Endothelial cell of umbilical vein (primary cell): ENCODE results near the gene COA4. TPM values are rescaled to one million over a fixed set of nuclear protein-coding genes. Genes with fewer than 3 reads are reported as not detected.

Experiments
- BruUV-seq: library from RNA; stranded (reverse); fragments of 400-500 nt; replicated peaks from 2 replicates; lab custom pipeline; 2021; lab: Mats Ljungman, UMichigan
- CTCF ChIA-PET: fragments of 300-600, 350-600 bp; sonication (Branson Sonifier 250); formaldehyde crosslinking; loops from one replicate; lab custom pipeline; 2021; ENCODE audit warnings: antibody characterized with exemption, inconsistent platforms; lab: Charles Lee
- POLR2A ChIA-PET: fragments of 300-600, 350-600 bp; sonication (Branson Sonifier 250); formaldehyde crosslinking; loops from one replicate; lab custom pipeline; 2021; ENCODE audit warnings: antibody characterized with exemption, inconsistent platforms; lab: Charles Lee
- DNase-seq: peaks from one replicate; pipeline ENCODE4 v3.0.0-alpha.2; 2011; ENCODE audit warnings: low read depth, low spot score
- FAIRE-seq: peaks from 2 replicates; lab custom pipeline; 2011; peaks lifted over from hg19 to GRCh38; lab: Jason Lieb, UNC
- H2AFZ ChIP-seq: 2 replicates; pipeline ENCODE4 v1.6.0; 2012; ENCODE audit warnings: low read depth, low read length, control low read depth, inconsistent platforms
- H3K27ac ChIP-seq: 2 replicates; pipeline ENCODE4 v1.5.1; 2011; ENCODE audit warnings: low read depth, mild to moderate bottlenecking, control low read depth, low read length, moderate library complexity; ENCODE audit not compliant: insufficient read depth
- H3K27me3 ChIP-seq, 2 experiments: 2 replicates each; pipeline versions ENCODE4 v1.6.0 to v1.6.1; 2011; ENCODE audit warnings: low read length in 2 of 2, mixed read lengths in 1 of 2; ENCODE audit not compliant: control insufficient read depth in 2 of 2, insufficient read depth in 2 of 2
- H3K36me3 ChIP-seq, 2 experiments: 2 replicates in 1 of 2; 3 replicates in 1 of 2; pipeline ENCODE4 v1.5.1; 2011; ENCODE audit warnings: low read length in 2 of 2, mild to moderate bottlenecking in 1 of 2, moderate library complexity in 1 of 2; ENCODE audit not compliant: control insufficient read depth in 2 of 2, insufficient read depth in 2 of 2; ENCODE audit errors: extremely low read depth in 1 of 2
- H3K4me1 ChIP-seq: 3 replicates; pipeline ENCODE4 v1.5.1; 2011; ENCODE audit warnings: mild to moderate bottlenecking, low read length; ENCODE audit not compliant: control insufficient read depth, insufficient read depth; ENCODE audit errors: extremely low read depth
- H3K4me2 ChIP-seq: 2 replicates; pipeline ENCODE4 v1.6.1; 2011; ENCODE audit warnings: low read length, control low read depth, mixed read lengths; ENCODE audit not compliant: insufficient read depth
- H3K4me3 ChIP-seq, 3 experiments: fragments of 200-600 bp in 1 of 3; sonication (generic), shearing (Covaris generic) in 1 of 3; replicated peaks in 1 of 3; 2 replicates each; pipeline ENCODE4 v1.5.1; 2011 to 2016; ENCODE audit warnings: control low read depth in 3 of 3, low read length in 3 of 3, mild to moderate bottlenecking in 2 of 3, inconsistent platforms in 1 of 3, low read depth in 1 of 3, moderate library complexity in 1 of 3; ENCODE audit not compliant: insufficient read depth in 1 of 3
- H3K79me2 ChIP-seq: 2 replicates; pipeline ENCODE4 v1.6.0; 2012; ENCODE audit warnings: low read length, inconsistent platforms; ENCODE audit not compliant: control insufficient read depth, insufficient read depth
- H3K9ac ChIP-seq: replicated peaks from 2 replicates; pipeline ENCODE3; 2011; ENCODE audit warnings: low read length, control low read depth; ENCODE audit not compliant: insufficient read depth; ENCODE audit errors: extremely low read depth
- H3K9me1 ChIP-seq: replicated peaks from 3 replicates; pipeline ENCODE4 v1.6.0; 2011; ENCODE audit warnings: mild to moderate bottlenecking, low read length; ENCODE audit not compliant: control insufficient read depth, insufficient read depth; ENCODE audit errors: extremely low read depth
- H3K9me3 ChIP-seq: replicated peaks from 2 replicates; pipeline ENCODE4 v1.5.1; 2012; ENCODE audit warnings: low read length, inconsistent platforms; ENCODE audit not compliant: control insufficient read depth, insufficient read depth
- H4K20me1 ChIP-seq: replicated peaks from 2 replicates; pipeline ENCODE3; 2011; ENCODE audit warnings: mild to moderate bottlenecking, low read length; ENCODE audit not compliant: control insufficient read depth, insufficient read depth; ENCODE audit errors: extremely low read depth
- CTCF ChIP-seq, 2 donors: IDR thresholded peaks; 1 replicate in 1 of 2; 2 replicates in 1 of 2; pipeline ENCODE4 v1.5.1; 2011; ENCODE audit warnings: low read length in 2 of 2, mild to moderate bottlenecking in 2 of 2, moderate library complexity in 2 of 2, control low read depth in 1 of 2, inconsistent platforms in 1 of 2, low read depth in 1 of 2; ENCODE audit not compliant: insufficient read depth in 1 of 2; ENCODE audit errors: extremely low read depth in 1 of 2
- EZH2 ChIP-seq: IDR thresholded peaks from 2 replicates; pipeline ENCODE4 v1.6.1; 2012; ENCODE audit warnings: borderline replicate concordance, low read depth, mild to moderate bottlenecking, moderate library complexity, low read length, inconsistent platforms; ENCODE audit not compliant: severe bottlenecking
- FOS ChIP-seq: IDR thresholded peaks from 2 replicates; pipeline ENCODE4 v1.6.1; 2011; ENCODE audit warnings: mild to moderate bottlenecking, low read length, moderate library complexity, borderline replicate concordance; ENCODE audit not compliant: insufficient read depth
- GATA2 ChIP-seq: IDR thresholded peaks from 2 replicates; pipeline ENCODE4 v1.7.0; 2011; ENCODE audit warnings: low read depth, mild to moderate bottlenecking, moderate library complexity, mixed read lengths, low read length; ENCODE audit not compliant: insufficient read length, insufficient read depth
- JUN ChIP-seq: IDR thresholded peaks from 2 replicates; pipeline ENCODE4 v1.6.1; 2011; ENCODE audit warnings: borderline replicate concordance, low read depth; ENCODE audit not compliant: insufficient read length, insufficient read depth
- MAX ChIP-seq: IDR thresholded peaks from 2 replicates; pipeline ENCODE4 v1.6.1; 2011; ENCODE audit not compliant: insufficient read depth, insufficient read length
- MYC ChIP-seq: IDR thresholded peaks from one replicate; pipeline ENCODE4 v1.6.1; 2011; ENCODE audit warnings: mild to moderate bottlenecking, low read depth, low read length
- POLR2A ChIP-seq: IDR thresholded peaks from 2 replicates; pipeline ENCODE4 v1.6.1; 2012; ENCODE audit warnings: low read depth, mild to moderate bottlenecking, control low read depth, low read length
- POLR2AphosphoS5 ChIP-seq: IDR thresholded peaks from 2 replicates; pipeline ENCODE4 v1.6.1; 2012; ENCODE audit warnings: low read depth, mild to moderate bottlenecking, control low read depth, low read length, moderate library complexity; ENCODE audit not compliant: insufficient read depth
- dilution Hi-C: fragments of 300-500 bp; cut with MboI; formaldehyde crosslinking; loops from one replicate; pipeline ENCODE4 v1.15.0; 2019; ENCODE audit warnings: low sequenced_read_pairs; ENCODE audit not compliant: extremely low pct_ligation_motif_present
- intact Hi-C: fragments of 100-400 bp; cut with micrococcal nuclease; formaldehyde crosslinking; loops from one replicate; pipeline ENCODE4 v1.10.0; 2022
- polyA plus RNA-seq, 4 experiments: library from polyadenylated mRNA; depleted of rRNA in 3 of 4; stranded (reverse) in 3 of 4; unstranded in 1 of 4; fragments of >200 nt; gene quantifications; 2 replicates each; pipeline versions ENCODE4 v1.2.1 to v1.2.3, GENCODE V29; 2011 to 2012; ENCODE audit warnings: missing spikeins in 1 of 4
- total RNA-seq: library from RNA; stranded (reverse); gene quantifications from 2 replicates; pipeline ENCODE4 v1.2.3, GENCODE V29; 2021

COA4 gene
- total and polyA plus RNA-seq, 2 donors (not counting 3 experiments of a cell fraction or from before 2014, with no cell fraction given) = 58.1 to 120 TPM

- BruUV-seq = no TSS peak
- no peak for FAIRE-seq
- no peak for DNase-seq
- Histone ChIP-seq H2AFZ (no peak overlapping the region), H3K36me3 (peaks cover 6 to 9% of the 10 kb centered on the region in 2 experiments), H3K27me3 (no peaks in the 10 kb centered on the region), H3K9ac (no peak overlapping the region), H3K4me1 (peaks cover 16% of the 10 kb centered on the region), H3K27ac (no peak overlapping the region), H3K79me2 (peaks cover 35% of the 10 kb centered on the region), H4K20me1 (no peaks in the 10 kb centered on the region), H3K9me3 (no peaks in the 10 kb centered on the region), H3K4me3 (no peak overlapping the region), H3K9me1 (no peaks in the 10 kb centered on the region), H3K4me2 (no peak overlapping the region)
- no peak for TF ChIP-seq POLR2AphosphoS5
- no peak for TF ChIP-seq FOS
- no peak for TF ChIP-seq GATA2
- TF ChIP-seq EZH2 = no peak
- TF ChIP-seq JUN = no peak
- TF ChIP-seq MAX = no peak
- TF ChIP-seq POLR2A = no peak
- no peak for TF ChIP-seq CTCF (IDR thresholded peaks at IDR 0.05; ENCODE audit: extremely low read depth in 1 of 2, insufficient read depth in 1 of 2, low read depth in 1 of 2, low read length in 2 of 2)
- no peak for TF ChIP-seq MYC
- CTCF ChIA-PET = no interaction called here
- intact Hi-C loops = no loop called here
- dilution Hi-C loops = no loop called here
- POLR2A ChIA-PET = no interaction called here
These were observed 3.8 kb downstream of the COA4 start for GRCh38 chr11:73872749-73873357.
